ENCODE results near the gene SLC16A12. TPM values are rescaled to one million over a fixed set of nuclear protein-coding genes. Genes with fewer than 3 reads are reported as not detected.
A peak's percentile ranks its signal among the peaks of the same experiment; 100 is the strongest.

Gene SLC16A12
- total RNA-seq, 4 donors from 2014 or later, result 25.4 to 137 (median 35.3) TPM

DNA sequence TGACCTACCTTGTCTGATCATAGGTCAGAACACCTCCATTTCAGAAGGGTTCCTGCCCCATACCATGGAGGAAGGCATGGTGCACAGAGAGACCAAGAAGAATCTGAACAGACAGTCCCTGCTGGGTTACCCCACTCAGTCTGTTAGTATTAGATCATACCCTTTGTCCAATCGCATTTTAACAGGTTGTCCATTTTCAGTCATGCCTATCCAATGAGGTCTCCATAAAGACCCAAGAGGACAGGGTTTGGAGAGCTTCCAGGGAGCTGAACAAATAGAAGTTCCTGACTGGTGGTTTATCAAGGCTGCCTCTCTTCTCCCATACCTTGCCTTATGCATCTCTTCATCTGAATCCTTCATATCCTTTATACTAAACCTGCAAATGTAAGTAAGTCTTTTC lies 21.2 kb upstream of the SLC16A12 start:
- intact Hi-C loops (cut with DNase I), result no loop called here
- TF ChIP-seq, protein P1, sequence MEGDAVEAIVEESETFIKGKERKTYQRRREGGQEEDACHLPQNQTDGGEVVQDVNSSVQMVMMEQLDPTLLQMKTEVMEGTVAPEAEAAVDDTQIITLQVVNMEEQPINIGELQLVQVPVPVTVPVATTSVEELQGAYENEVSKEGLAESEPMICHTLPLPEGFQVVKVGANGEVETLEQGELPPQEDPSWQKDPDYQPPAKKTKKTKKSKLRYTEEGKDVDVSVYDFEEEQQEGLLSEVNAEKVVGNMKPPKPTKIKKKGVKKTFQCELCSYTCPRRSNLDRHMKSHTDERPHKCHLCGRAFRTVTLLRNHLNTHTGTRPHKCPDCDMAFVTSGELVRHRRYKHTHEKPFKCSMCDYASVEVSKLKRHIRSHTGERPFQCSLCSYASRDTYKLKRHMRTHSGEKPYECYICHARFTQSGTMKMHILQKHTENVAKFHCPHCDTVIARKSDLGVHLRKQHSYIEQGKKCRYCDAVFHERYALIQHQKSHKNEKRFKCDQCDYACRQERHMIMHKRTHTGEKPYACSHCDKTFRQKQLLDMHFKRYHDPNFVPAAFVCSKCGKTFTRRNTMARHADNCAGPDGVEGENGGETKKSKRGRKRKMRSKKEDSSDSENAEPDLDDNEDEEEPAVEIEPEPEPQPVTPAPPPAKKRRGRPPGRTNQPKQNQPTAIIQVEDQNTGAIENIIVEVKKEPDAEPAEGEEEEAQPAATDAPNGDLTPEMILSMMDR (IDR thresholded peaks at IDR 0.05), result no peak
- no peak for TF ChIP-seq POLR2A (IDR thresholded peaks at IDR 0.05)
- 47 to 54% methylated on average over 1 of the region's 1 CpG for WGBS, 2 donors
- peak; percentile 17 to 29 for DNase-seq
- Histone ChIP-seq H3K4me1 (peaks cover 0 to 14% of the 10 kb centered on the region in 2 donors), H3K27ac (no peak overlapping the region), H3K9me3 (no peaks in the 10 kb centered on the region), H3K4me3 (replicated peaks in 1 of 3) (no peak overlapping the region), H3K27me3 (no peaks in the 10 kb centered on the region), H3K36me3 (no peaks in the 10 kb centered on the region)

DNA sequence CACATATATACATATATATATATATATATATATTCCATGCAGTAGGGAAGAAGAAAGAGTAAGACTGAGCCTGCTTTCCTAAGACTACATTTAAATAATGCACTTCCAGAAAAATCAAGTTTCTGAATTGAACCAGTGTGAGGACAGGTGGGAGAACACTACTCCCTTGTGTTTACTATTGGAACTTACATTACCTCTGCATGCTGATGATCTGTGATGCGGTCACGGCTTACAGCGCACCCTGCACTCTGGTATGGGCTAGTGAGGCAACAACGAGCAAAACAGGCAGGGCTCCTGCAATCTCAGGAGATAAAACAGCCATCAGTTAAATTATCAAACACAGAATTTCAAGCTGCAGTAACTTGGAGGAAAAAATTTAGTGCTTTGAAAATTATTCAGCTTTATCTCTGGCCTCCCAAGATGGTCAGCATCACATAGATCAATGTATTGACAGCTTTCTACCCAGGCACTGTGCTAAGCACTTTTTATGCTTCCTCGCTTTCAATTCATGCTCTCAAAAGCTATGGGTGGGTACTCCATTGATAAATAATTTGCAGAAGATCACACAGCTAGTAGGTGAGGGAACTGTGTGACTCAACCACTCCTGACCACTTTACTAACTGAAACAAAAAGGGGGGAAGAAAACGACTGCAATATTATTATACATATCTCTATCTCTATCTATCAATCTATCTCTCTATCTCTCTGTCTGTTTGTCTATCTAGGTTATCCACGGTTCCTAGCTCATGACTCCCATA lies 20.5 kb upstream of the SLC16A12 start:
- Histone ChIP-seq H3K36me3 (no peaks in the 10 kb centered on the region), H3K9me3 (no peaks in the 10 kb centered on the region), H3K4me3 (replicated peaks in 1 of 3) (no peak overlapping the region), H3K27me3 (no peaks in the 10 kb centered on the region), H3K4me1 (peaks cover 0 to 14% of the 10 kb centered on the region in 2 donors), H3K27ac (no peak overlapping the region)
- TF ChIP-seq, protein P1 (IDR thresholded peaks at IDR 0.05), result peak in 4 of 6 experiments; percentile 10 to 43 (median 33)
- no peak for TF ChIP-seq POLR2A (IDR thresholded peaks at IDR 0.05)
- intact Hi-C loops (cut with DNase I), result no loop called here
- 83 to 87% methylated on average over 7 of the region's 7 CpGs for WGBS, 2 donors
- peak in 1 of 2 donors; percentile 19 for DNase-seq

DNA sequence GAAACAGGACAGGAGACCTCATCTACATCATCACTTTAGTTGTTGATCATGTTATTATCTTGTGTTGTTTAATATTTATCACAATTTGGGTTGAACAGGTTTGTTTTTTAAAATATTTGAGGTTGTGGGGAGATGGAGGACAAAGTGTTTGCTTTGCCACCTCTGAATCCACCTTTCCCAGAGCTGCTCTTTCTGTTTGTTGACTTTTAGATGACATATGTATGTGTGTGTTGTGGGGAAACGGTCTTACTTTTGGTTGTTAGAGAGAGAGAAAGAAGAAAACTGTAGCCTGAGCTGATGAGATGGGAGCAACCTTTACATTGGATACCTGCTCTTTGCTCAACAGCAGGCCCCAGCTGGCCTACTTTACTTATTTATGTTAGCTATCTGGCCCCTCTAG lies 19.0 kb upstream of the SLC16A12 start:
- Histone ChIP-seq H3K4me3 (replicated peaks in 1 of 3) (no peak overlapping the region), H3K36me3 (no peaks in the 10 kb centered on the region), H3K27me3 (no peaks in the 10 kb centered on the region), H3K4me1 (peaks cover 0 to 14% of the 10 kb centered on the region in 2 donors), H3K27ac (no peak overlapping the region), H3K9me3 (no peaks in the 10 kb centered on the region)
- DNase-seq, result no peak
- WGBS, 2 donors, result 86 to 92% methylated on average over 1 of the region's 1 CpG
- TF ChIP-seq POLR2A (IDR thresholded peaks at IDR 0.05), result no peak
- TF ChIP-seq, protein P1 (IDR thresholded peaks at IDR 0.05), result no peak
- intact Hi-C loops (cut with DNase I), result no loop called here

DNA sequence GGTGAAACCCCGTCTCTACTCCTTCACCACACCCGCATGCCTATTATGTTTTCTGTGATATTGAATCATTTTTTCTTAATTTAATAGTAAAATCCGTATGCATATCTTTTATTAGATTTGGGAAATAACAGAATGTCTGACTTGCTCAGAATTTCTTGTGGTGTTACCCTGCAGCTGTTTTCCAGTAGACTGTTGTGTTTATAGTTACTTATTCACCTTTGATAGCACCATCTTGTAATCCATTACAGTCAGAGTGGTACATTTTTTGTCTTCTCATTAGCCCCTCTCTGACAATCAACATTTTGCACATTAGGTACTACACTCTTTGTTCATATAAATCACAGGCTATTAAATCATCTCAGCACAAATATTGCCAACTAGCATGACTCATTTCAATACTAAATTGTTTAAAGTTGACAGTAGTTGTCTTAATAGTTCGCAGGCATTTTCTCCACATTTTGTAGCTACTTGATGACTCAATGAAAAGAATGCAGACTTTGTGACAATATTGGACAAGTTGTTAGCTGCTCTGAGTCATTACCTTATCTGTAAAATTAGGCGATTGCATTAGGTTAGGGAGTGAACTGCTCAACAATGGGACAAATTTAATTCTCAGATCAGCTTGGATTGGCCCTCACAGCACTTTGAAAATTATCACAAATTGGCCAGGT lies 17.8 kb upstream of the SLC16A12 start:
- intact Hi-C loops (cut with DNase I), result no loop called here
- no peak overlapping the region for H3K4me3 ChIP-seq (replicated peaks in 1 of 3)
- TF ChIP-seq POLR2A (IDR thresholded peaks at IDR 0.05), result no peak
- H3K36me3 ChIP-seq, result no peaks in the 10 kb centered on the region
- DNase-seq, result no peak
- peaks cover 0 to 14% of the 10 kb centered on the region in 2 donors for H3K4me1 ChIP-seq
- no peaks in the 10 kb centered on the region for H3K9me3 ChIP-seq
- WGBS, 2 donors, result 77 to 91% methylated on average over 5 of the region's 5 CpGs
- H3K27ac ChIP-seq, result no peak overlapping the region
- no peaks in the 10 kb centered on the region for H3K27me3 ChIP-seq

DNA sequence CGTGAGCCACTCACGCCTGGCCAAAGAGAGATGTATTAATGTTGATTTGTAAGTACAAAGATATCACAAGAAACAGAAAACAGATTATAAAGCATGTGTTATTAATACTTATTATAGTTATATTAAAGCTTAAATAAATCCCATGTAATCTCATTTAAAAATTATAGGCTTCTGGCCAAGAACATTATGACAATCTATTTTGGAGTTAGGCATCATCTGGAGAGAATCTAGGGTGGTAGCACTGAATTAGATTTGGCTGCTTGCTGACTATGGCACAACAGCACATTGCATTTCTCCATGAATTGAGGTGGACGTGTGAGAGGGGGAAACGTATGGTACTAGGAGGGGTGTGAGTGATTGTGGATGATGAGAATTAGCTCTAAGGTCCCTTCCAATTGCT lies 16.8 kb upstream of the SLC16A12 start:
- no peak for DNase-seq
- intact Hi-C loops (cut with DNase I), result no loop called here
- TF ChIP-seq, protein P1 (IDR thresholded peaks at IDR 0.05), result no peak
- no peak for TF ChIP-seq POLR2A (IDR thresholded peaks at IDR 0.05)
- H3K27me3 ChIP-seq, result no peaks in the 10 kb centered on the region
- H3K27ac ChIP-seq, result no peak overlapping the region
- H3K4me3 ChIP-seq (replicated peaks in 1 of 3), result no peak overlapping the region
- H3K9me3 ChIP-seq, result no peaks in the 10 kb centered on the region
- 89 to 90% methylated on average over 4 of the region's 4 CpGs for WGBS, 2 donors
- peaks cover 0 to 14% of the 10 kb centered on the region in 2 donors for H3K4me1 ChIP-seq
- no peaks in the 10 kb centered on the region for H3K36me3 ChIP-seq
